Measurements from ENCODE around the gene ZDHHC20. TPM values are rescaled to one million over a fixed set of nuclear protein-coding genes. Genes with fewer than 3 reads are reported as not detected.

ZDHHC20 gene, protein sequence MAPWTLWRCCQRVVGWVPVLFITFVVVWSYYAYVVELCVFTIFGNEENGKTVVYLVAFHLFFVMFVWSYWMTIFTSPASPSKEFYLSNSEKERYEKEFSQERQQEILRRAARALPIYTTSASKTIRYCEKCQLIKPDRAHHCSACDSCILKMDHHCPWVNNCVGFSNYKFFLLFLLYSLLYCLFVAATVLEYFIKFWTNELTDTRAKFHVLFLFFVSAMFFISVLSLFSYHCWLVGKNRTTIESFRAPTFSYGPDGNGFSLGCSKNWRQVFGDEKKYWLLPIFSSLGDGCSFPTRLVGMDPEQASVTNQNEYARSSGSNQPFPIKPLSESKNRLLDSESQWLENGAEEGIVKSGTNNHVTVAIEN
- 18.5 TPM for total RNA-seq

DNA sequence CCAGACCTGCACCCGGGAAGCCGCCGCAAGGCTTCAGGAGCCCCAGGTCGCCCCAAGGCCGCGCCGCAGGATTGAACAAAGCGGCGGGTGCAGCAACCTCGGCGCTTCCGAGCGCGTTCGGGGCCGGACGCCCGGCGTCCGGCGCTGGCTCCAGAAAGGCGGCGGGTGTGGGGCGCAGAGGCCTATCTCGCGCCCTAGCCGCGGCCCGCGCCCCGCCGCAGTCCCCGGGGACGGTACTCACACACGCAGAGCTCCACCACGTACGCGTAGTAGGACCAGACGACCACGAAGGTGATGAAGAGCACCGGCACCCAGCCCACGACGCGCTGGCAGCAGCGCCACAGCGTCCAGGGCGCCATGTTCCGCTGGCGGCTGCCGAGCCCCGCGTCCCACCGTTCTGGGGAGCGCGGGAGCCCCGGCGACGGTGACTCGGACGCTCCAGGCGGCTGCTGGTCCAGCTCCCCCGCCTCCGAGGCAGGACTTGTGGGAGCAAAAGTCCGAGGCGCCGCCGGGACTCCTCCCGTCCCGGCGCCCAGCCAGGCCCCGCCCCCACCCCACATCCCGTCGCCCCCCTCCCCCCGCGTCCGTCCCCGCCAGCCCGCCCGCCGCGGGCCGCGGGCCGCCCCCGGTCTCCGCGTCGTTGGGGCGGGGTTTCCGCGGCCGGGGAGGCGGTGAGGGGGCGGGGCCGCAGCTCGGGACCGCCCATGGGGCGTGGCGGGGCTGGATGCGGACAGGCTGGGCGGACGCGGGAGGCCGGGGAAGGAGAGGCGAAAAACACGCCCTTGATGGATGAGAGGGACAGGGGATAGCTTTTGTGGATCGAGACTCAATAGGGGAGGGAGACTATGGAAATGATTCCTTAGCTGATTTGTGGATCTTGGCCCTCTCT lies at the start of gene ZDHHC20:
Gene ZDHHC20, minus strand, starts transcription at position 491 of the 889 bp plus-strand sequence. Its CDS starts 132 bp downstream, at position 359.
- DNase-seq (ENCODE audit: low spot score) (peak; percentile 92), ATAC-seq (peak; percentile 95)

DNA sequence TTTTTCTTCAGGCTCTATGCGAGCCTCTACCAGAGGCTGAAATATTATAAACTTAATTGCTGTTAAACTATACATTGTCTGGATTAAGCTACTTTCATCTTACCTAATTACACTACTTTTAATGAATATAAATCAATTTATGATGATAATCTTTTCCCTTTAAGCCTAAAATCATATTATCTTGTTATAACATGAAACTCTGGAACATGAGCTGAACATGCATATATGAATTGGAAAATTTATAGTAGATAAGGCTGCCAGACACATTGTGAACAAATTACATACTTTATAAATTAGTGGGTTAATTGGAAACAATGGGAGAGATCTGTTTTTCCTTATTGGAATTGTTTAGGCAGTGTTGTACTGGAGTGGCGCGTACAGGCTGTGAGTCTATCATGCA lies 45.3 kb upstream of the ZDHHC20 start:
- ATAC-seq = no peak

DNA sequence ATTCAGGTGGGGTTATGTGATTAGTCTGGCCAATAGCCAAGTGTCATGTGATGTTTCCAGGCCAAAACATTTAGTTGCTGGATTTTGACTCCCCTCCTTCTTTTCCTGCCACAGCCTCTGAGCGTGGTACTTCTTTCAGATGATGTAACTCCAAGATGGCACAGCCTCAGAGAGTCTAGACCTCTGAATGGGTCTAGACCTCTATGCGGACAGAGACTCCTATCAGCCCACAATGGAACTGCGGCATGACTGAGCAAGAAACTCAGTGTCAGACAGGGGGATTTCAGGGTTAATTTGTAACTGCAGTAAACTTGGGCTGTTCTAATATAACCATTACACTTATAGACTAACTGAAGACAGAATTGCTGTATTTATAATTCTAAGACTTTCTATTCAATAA lies 42.6 kb upstream of the ZDHHC20 start:
- no peak for ATAC-seq
- no peak for DNase-seq (ENCODE audit: low spot score)

More for the DNA sequence above, 45.3 kb upstream of the ZDHHC20 start:
- DNase-seq (ENCODE audit: low spot score) = no peak

DNA sequence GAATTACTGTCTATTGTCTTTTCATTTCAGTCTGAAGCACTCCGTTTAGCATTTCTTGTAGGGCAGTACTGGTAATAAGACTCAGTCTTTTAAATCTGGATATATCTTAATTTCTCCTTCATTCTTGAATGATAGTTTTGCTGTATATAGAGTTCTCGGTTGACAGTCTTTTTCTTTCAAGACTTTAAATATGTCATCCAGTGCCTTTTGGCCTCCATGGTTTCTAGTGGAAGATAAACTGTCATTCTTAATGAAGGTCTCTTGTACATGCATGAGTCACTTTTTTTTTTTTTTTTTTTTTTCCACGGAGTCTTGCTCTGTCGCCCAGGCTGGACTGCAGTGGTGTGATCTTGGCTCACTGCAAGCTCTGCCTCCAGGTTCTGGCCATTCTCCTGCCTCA lies 27.2 kb upstream of the ZDHHC20 start:
- DNase-seq (ENCODE audit: low spot score) = no peak
- no peak for ATAC-seq

DNA sequence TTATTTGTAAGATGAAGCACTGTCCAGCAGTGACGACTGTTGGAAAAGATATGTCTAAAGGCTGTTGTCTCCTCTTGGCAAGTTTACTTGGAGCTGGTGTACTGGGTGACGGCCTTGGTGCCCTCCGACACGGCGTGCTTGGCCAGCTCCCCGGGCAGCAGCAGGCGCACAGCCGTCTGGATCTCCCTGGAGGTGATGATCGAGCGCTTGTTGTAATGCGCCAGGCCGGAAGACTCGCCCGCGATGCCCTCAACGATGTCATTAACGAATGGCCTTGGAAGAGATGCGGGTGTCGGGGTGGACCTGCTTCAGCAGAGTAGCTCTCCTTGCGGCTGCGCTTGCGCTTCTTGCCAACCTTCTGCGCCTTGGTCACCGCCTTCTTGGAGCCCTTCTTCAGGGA lies 24.6 kb upstream of the ZDHHC20 start:
- DNase-seq (ENCODE audit: low spot score) (no peak), ATAC-seq (no peak)

DNA sequence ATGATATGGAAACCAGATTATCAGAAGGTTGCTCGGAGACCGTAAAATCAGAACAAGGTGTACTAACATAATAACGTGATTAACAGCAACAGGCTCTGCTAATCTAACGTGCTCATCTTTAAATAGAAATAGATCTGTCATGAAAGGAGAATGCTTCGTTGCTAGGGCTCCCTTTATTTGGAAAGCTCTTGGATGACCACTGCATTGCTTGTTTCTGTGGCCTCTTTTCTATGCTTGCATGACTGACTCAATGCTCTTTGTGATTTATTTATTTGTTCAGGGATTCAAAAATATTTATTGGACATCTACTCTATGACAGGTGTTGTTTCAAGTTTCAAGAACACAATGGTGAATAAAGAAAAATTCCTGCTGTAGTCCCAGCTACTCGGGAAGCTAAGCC lies 22.3 kb upstream of the ZDHHC20 start:
- no peak for ATAC-seq
- no peak for DNase-seq (ENCODE audit: low spot score)

DNA sequence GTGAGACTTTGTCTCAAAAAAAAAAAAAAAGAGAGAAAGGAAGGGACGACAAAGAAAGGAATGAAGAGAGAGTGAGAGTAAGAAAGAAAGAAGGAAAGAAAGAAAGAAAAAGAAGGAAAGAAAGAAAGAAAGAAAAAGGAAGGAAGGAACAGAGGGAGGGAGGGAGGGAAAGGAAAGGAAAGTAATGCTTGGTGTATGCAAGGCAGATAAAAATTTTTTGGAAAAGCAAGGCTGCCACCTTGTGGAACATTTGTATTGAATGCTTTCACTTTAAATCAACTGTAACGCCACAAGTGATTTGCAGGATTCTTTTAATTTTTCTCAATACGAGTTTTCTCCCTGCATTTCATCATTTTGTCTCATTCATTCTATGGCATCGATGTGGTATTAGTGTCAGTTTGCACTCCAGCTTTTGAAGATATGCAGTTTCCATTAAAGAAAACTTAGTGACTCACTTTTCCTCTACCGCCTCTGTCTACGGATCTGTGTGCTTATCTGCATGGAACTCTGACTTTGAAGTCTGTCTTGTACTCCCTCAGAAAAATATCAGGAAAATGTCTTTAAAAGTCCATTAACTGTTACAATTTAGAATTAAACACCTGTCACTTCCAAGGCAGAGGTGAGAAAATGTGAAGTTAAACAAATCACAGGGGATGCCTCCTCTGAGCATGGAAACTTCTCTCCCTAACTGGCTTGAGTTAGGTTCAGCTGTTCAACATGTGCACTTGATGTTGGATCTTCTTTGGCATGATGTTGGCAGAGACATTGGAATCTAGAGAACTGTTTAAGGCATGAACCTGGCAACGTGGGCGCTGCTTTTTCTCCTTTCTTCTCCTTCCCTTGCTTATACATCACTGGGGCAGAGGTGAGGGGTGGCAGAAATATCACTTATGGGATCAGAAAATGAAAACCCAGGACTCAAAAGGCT lies 20.0 kb upstream of the ZDHHC20 start:
- DNase-seq (ENCODE audit: low spot score) (no peak), ATAC-seq (peak; percentile 78)

DNA sequence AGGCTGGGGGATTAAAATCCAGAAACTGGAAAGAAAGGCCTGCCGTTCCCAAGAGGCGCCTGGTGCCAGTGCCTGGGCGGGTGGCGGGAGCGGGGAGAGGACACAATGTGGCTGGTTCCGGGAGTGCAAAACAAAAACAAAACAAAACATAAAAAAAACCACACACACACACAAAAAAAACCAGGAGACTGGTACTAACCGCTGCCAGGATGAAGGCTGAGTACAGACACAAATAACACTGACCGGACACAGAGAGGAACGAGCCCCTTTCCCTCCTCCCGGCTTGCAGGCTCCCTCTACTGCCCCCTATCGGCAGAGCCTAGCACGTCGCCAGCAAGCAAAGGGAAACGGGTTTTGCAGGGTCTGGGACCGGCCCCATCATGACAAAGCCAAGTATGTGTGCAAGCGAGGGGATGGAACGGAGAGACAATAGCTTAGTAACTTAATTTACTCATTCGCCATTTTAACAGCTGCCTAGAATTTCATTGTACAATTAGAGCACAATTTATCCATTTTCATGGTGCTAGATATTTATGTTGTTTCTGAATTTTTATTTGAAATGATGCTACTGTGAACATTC lies 17.9 kb upstream of the ZDHHC20 start:
- ATAC-seq = peak; percentile 97

DNA sequence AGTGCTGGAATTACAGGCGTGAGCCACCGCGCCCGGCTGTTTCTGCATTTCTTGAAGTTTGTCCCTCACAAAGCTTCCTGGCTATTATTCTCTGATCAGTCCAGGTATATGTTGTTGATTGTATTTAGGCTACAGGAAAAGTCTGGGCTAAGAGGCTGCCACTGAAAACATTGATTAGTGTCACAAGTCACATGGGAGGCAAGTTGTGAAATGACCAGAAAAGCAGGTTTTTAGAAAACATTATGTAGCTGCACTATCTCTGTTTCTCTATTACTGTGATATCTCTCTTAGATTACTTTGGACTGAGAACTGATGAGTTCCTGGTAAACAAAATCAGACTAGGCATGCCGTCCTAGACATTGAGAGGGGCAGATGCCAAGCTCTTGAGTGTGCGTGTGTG lies 16.0 kb upstream of the ZDHHC20 start:
- DNase-seq (ENCODE audit: low spot score) (no peak), ATAC-seq (no peak)

More for the DNA sequence above, 17.9 kb upstream of the ZDHHC20 start:
- peak; percentile 83 for DNase-seq (ENCODE audit: low spot score)

DNA sequence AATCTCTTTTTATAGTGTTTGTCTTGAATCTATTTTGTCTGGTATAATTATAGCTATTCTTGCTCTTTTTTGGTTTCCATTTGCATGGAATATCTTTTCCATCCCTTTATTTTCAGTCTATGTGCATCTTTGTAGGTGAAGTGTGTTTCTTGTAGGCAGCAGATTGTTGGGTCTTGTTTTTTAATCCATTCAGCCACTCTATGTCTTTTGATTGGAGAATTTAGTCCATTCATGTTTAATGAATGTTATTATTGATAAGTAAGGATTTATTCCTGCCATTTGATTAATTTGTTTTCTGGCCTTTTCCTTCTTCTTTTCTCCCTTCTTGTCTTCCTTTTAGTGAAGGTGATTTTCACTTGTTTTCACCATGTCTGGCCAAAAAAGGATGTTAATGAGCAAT lies 11.7 kb upstream of the ZDHHC20 start:
- ATAC-seq (no peak), DNase-seq (ENCODE audit: low spot score) (no peak)

DNA sequence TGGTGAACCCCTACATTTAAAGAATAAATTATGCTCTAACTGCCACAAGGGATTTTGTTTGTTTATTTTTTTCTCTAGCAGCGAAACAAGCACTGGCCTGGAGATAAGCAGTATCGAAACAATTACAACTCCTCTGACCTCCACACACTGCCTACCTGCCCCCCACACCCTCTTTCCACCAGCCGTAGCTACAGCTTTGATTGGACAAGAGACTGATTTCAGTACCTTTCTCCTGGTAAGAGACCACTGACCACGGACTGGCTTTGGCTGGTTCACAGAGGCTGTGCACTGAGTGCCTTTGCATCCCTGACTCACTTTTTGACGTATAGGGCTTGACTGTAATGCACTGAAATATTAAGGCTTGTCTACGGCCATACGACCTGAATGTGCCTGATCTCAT lies 7.4 kb upstream of the ZDHHC20 start:
- ATAC-seq = no peak
- no peak for DNase-seq (ENCODE audit: low spot score)

DNA sequence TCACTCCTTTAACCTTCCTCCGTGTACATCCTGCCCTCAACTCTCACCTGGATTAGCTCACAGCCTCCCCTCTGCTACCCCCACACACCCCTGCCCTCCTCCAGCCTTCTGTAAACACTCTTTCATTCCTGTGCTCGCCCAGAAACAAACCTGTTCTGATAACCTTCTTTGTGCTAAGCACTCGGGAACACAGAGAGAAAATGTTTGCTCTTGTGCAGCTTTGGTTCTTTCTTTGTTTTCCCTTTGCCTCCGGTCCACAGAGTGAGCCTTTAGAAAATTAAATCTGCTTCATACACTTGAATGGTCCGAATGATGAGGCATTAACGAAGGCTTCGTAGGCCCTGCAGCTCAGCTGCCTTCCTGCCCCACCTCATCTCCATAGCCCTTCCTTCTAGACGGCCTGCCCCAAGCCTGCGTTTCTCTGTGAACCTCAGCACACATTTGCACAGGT lies 6.6 kb upstream of the ZDHHC20 start:
- DNase-seq (ENCODE audit: low spot score) (no peak), ATAC-seq (no peak)

DNA sequence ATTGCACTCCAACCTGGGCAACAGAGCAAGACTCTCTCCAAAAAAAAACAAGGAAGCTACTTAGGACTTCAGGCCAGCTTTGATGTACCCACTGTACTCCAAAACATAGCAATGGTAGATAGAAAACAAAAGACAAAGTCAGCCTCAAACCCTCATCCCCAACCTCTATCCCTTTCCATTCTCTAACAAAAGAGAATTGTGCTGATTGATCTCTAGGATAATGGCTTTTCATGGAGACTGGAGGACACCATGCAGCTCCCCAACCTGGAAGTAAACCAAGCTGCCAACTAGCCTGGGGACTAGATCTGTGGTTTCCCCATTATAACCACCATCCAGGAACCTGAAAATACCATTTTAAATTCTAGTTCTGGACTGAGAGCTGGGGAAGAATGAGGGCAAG lies 4.3 kb upstream of the ZDHHC20 start:
- no peak for ATAC-seq

DNA sequence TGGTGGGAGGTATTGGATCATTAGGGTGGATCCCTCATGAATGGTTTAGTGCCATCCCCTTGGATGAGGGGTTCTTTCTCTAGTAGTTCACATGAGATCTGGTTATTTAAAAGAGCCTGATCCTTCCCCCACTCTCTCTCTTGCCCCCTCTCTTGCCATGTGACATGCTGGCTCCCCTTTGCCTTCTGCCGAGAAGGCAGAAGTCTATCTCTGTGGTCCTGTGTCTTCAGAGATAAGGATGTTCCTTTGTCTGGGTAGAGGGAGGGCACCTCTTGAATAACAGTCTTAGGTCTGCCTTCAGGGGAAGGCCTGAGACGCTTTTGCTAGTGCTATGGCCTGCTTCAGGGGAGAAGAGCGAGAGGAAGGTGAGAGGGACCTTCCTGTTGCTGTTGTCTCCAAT lies 2.0 kb upstream of the ZDHHC20 start:
- no peak for DNase-seq (ENCODE audit: low spot score)

More for the DNA sequence above, 4.3 kb upstream of the ZDHHC20 start:
- DNase-seq (ENCODE audit: low spot score) = no peak

DNA sequence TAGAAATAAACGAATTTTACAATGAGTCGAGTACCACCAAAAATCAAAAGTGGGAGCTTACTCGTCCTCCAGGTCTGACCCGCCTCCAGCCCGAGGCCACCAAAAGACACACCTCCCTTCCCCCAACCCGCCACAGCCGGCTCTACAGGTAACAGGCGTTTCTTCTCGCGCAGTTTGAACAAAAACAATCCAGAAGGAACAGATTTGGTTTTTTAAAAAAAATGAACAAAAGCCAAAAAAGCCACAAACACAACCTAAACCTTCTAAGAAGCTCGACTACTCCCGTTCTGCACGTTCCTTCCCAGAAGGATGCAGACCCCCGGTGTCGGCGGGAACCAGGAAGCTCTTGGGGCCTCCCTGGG lies 671 bp downstream of the ZDHHC20 start:
- ATAC-seq = peak; percentile 52

More for the DNA sequence above, 2.0 kb upstream of the ZDHHC20 start:
- ATAC-seq = no peak

DNA sequence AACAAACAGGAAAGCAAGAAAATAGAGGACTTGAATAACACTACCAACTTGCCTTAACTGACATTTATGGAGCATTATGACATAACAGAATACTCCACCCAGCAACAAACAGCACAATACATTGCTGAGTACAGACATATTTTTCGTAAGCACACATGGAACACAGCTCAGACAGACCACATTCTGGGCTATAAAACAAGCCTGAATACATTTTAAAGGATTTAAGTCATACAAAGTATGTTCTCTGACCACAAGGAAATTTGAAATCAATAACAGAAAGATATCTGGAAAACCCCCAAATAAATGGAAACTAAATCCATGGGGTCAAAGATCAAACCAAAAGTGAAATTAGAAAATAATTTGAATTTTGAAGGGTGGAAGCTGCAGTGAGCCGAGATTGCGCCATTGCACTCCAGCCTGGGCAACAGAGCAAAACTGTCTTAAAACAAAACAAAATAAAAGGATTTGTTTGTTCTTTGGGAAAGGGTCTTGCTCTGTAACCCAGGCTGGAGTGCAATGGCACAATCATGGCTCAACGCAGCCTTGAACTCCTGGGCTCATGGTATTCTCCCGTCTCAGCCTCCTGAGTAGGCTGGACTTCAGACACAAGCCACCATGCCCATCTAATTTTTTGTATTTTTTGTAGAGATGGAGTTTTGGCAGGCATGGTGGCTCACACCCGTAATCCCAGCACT lies 5.6 kb downstream of the ZDHHC20 start:
- DNase-seq (ENCODE audit: low spot score) (no peak), ATAC-seq (peak; percentile 60)

More for the DNA sequence above, 671 bp downstream of the ZDHHC20 start:
- peak; percentile 55 for DNase-seq (ENCODE audit: low spot score)

DNA sequence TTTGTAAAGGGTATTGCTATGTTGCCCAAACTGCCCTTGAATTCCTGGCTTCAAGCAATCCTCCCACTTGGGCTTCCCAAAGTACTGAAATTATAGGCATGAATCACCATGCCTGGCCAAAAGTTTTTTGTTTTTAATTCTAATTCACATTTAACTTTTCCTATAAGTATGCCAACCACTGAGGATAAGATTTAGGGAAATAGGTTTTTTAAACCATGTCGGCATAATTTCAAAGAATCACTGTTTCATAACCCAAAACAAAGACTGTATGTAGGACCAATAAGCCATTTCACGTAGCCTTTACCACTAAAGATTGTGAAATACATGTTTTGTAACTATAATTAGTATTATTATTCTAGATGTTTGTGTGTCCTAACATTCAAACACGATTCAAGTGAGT lies 8.2 kb downstream of the ZDHHC20 start:
- no peak for ATAC-seq

DNA sequence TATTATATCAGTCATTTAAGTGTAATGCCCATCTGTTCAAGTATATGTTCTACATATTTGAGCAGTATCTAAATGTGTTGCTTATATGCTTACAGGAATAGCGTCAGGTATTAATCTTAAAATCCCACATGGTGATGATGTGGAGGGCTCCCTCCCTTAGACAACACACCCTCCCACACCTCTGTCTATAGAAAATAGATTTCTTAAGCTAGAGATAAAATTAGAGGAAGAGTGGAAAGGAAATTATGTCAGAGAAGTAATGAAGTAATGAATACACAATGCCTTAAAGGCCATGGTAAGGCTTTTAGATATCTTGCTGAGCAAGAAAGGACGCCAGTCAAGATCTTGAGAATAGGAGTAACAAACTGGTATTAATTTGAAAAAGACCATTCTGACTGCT lies 12.4 kb downstream of the ZDHHC20 start:
- ATAC-seq = no peak
- DNase-seq (ENCODE audit: low spot score) = no peak

More for the DNA sequence above, 8.2 kb downstream of the ZDHHC20 start:
- no peak for DNase-seq (ENCODE audit: low spot score)

DNA sequence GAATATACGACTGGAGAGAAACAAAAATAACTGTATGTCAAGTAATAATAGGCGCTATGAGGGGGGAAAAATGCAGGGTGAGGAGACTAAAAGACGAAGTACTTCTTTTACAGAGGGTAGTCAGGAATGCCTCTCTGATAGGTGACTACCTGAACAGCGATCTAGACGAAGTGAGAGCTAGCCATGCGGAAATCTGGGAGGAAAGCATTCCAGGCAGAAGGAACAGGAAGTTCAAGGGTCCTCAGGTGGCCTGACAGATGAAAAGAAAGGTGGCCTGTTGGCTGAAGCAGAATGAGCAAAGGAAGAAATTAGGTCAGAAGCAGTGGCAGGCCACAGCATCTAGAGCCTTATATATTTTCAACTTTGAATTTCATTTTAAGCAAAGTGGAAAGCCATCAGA lies 13.3 kb downstream of the ZDHHC20 start:
- ATAC-seq (no peak), DNase-seq (ENCODE audit: low spot score) (no peak)

DNA sequence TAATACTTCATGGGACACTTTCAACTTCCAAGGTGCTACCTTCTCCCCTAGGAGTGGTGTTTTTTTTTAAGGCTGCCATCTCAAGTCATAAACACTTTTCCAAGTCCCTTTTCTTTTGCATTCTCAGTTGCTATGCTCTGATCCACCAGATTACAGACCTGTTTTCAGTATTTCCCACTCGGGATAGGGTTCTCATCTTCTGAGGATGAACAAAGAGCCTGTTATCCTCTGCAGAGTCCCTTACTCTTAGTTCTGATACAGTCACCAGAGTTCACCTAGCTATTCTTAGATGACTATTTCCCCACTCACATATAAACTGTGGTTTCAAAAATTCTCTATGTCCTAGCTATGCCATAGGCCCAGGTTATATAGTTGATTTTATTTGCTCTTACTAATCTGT lies 15.9 kb downstream of the ZDHHC20 start:
- no peak for ATAC-seq
- DNase-seq (ENCODE audit: low spot score) = no peak

Data from left lobe of liver (tissue), 2 donors.